ENCODE results near the gene ELAPOR2.

ELAPOR2 gene

GRCh38 chr7:87091487-87092066, 32.1 kb upstream of the ELAPOR2 start:
- no peak for TF ChIP-seq CTCF (conservative IDR thresholded peaks at IDR 0.05)

GRCh38 chr7:87083865-87084519, 24.5 kb upstream of the ELAPOR2 start:
- TF ChIP-seq CTCF (conservative IDR thresholded peaks at IDR 0.05) (no peak), ZFX (IDR thresholded peaks at IDR 0.05) (no peak)
- no peak overlapping the region for H3K27ac ChIP-seq

More at GRCh38 chr7:87091487-87092066, 32.1 kb upstream of the ELAPOR2 start:
- no peak overlapping the region for H3K27ac ChIP-seq

- TF ChIP-seq CTCF (conservative IDR thresholded peaks at IDR 0.05) (no peak), ZFX (IDR thresholded peaks at IDR 0.05) (no peak)
- H3K27ac ChIP-seq: no peak overlapping the region
Observed at GRCh38 chr7:87082675-87083074, 23.2 kb upstream of the ELAPOR2 start.

GRCh38 chr7:87075671-87076404, 16.4 kb upstream of the ELAPOR2 start:
- TF ChIP-seq CTCF (conservative IDR thresholded peaks at IDR 0.05) (no peak), ZFX (IDR thresholded peaks at IDR 0.05) (no peak)
- H3K27ac ChIP-seq: no peak overlapping the region

- no peak overlapping the region for H3K27ac ChIP-seq
- TF ChIP-seq ZFX (IDR thresholded peaks at IDR 0.05) (no peak), CTCF (conservative IDR thresholded peaks at IDR 0.05) (no peak)
Observed at GRCh38 chr7:87067788-87068187, 8.3 kb upstream of the ELAPOR2 start.

GRCh38 chr7:87060288-87060537, 759 bp upstream of the ELAPOR2 start:
- H3K27ac ChIP-seq: no peak overlapping the region

More at GRCh38 chr7:87060288-87060537, 759 bp upstream of the ELAPOR2 start:
- no peak for TF ChIP-seq CTCF (conservative IDR thresholded peaks at IDR 0.05)
- no peak for TF ChIP-seq ZFX (IDR thresholded peaks at IDR 0.05)
